T-helper 1 cell treated with Interleukin-12 subunit alpha and Interleukin-12 subunit beta and Interleukin-4 antibody, amounts not matched to agents 30 ng/mL and 1 ng/mL, for 36 hours (primary cell): ENCODE data around the gene NNMT. TPM values are rescaled to one million over a fixed set of nuclear protein-coding genes. Genes with fewer than 3 reads are reported as not detected.

ENCODE experiments used
- intact Hi-C: fragments of 100-400 bp; cut with micrococcal nuclease; formaldehyde crosslinking; loops from one replicate; pipeline ENCODE4 v1.15.1; 2024
- total RNA-seq: library from RNA; stranded (reverse); gene quantifications from 2 replicates; pipeline ENCODE4 v1.2.3, GENCODE V29; 2022

The NNMT gene
- total RNA-seq, 1 donor from 2014 or later, result not detected

- intact Hi-C loops, result loop anchor here (10.0 kb wide), 1 partner anchor 1931 kb away; no protein-coding TSS in a partner anchor
These were observed 47.3 kb downstream of the NNMT start for GRCh38 chr11:114343493-114343892.

GRCh38 chr11:114344494-114344893 lies 48.3 kb downstream of the NNMT start:
- intact Hi-C loops, result loop anchor here (10.0 kb wide), 1 partner anchor 1930 kb away; no protein-coding TSS in a partner anchor

- intact Hi-C loops, result loop anchor here (5.0 to 10.0 kb wide), 2 partner anchors 257 to 1929 kb away; no protein-coding TSS in a partner anchor
These were observed 49.5 kb downstream of the NNMT start for GRCh38 chr11:114345575-114346222.

GRCh38 chr11:114346709-114347141 lies 50.5 kb downstream of the NNMT start:
- intact Hi-C loops, result loop anchor here (5.0 to 10.0 kb wide), 2 partner anchors 256 to 1928 kb away; no protein-coding TSS in a partner anchor

GRCh38 chr11:114348200-114349191 lies 52.3 kb downstream of the NNMT start:
- intact Hi-C loops, result loop anchor here (1.0 to 10.0 kb wide), 5 partner anchors 52 to 1926 kb away; partner anchors contain the start of genes C11orf71, RBM7 and REXO2

- intact Hi-C loops, result no loop called here
These were observed 53.8 kb downstream of the NNMT start for GRCh38 chr11:114350022-114350421.

- intact Hi-C loops, result no loop called here
These were observed 57.2 kb downstream of the NNMT start for GRCh38 chr11:114353443-114353842.

- intact Hi-C loops, result no loop called here
These were observed 57.9 kb downstream of the NNMT start for GRCh38 chr11:114354076-114354475.

- intact Hi-C loops, result no loop called here
These were observed 62.5 kb downstream of the NNMT start for GRCh38 chr11:114358716-114359115.

GRCh38 chr11:114359342-114359741 lies 63.1 kb downstream of the NNMT start:
- intact Hi-C loops, result no loop called here

- intact Hi-C loops, result no loop called here
These were observed 66.1 kb downstream of the NNMT start for GRCh38 chr11:114362326-114362725.

GRCh38 chr11:114362958-114363357 lies 66.8 kb downstream of the NNMT start:
- intact Hi-C loops, result no loop called here

Other genes starting within 250 kb of the NNMT start
- gene ZBTB16, start 236.7 kb upstream of the NNMT start, total RNA-seq, result 4.8 and 5.8 TPM in 2 replicates
- gene C11orf71, start 104.1 kb downstream of the NNMT start, total RNA-seq, result 7.1 and 7.2 TPM in 2 replicates
- 31.7 and 32.4 TPM in 2 replicates for gene RBM7, start 104.3 kb downstream of the NNMT start, total RNA-seq
- 96.6 and 103 TPM in 2 replicates for gene REXO2, start 143.1 kb downstream of the NNMT start, total RNA-seq